ENCODE results near the gene RFT1. TPM values are rescaled to one million over a fixed set of nuclear protein-coding genes. Genes with fewer than 3 reads are reported as not detected.
"Not testable (repeated sequence)": the region's sequence is repeated elsewhere in the genome, so short reads cannot be mapped to it uniquely, and the experiment has no call there.

RFT1 gene
- total RNA-seq, 1 donor from 2014 or later, result 15.8 TPM

GRCh38 chr3:53163444-53164387 is 33.5 kb upstream of the RFT1 start:
- ATAC-seq, result no peak

- ATAC-seq, result peak; percentile 25
These were observed 32.6 kb upstream of the RFT1 start for GRCh38 chr3:53162672-53163443.

GRCh38 chr3:53161820-53162671 is 31.8 kb upstream of the RFT1 start:
- ATAC-seq, result peak; percentile 41

GRCh38 chr3:53161450-53161819 is 31.2 kb upstream of the RFT1 start:
- no peak for ATAC-seq

GRCh38 chr3:53160660-53161449 is 30.6 kb upstream of the RFT1 start, which contains the start of gene PRKCD:
Gene PRKCD, plus strand, starts transcription at chr3:53161209. Its CDS starts 17,214 bp downstream, at chr3:53178423.
- peak; percentile 76 for ATAC-seq

GRCh38 chr3:53160061-53160659 is 29.9 kb upstream of the RFT1 start:
- no peak for ATAC-seq

- ATAC-seq, result no peak
These were observed 29.2 kb upstream of the RFT1 start for GRCh38 chr3:53159156-53160060.

GRCh38 chr3:53158765-53159155 is 28.5 kb upstream of the RFT1 start:
- no peak for ATAC-seq

GRCh38 chr3:53157974-53158580 is 27.8 kb upstream of the RFT1 start:
- ATAC-seq, result no peak

- no peak for ATAC-seq
These were observed 26.2 kb upstream of the RFT1 start for GRCh38 chr3:53156368-53156834.

GRCh38 chr3:53155760-53156159 is 25.5 kb upstream of the RFT1 start:
- peak; percentile 82 for ATAC-seq

GRCh38 chr3:53154881-53155285 is 24.6 kb upstream of the RFT1 start:
- no peak for ATAC-seq

GRCh38 chr3:53153980-53154379 is 23.7 kb upstream of the RFT1 start:
- ATAC-seq, result no peak

GRCh38 chr3:53153264-53153823 is 23.1 kb upstream of the RFT1 start:
- ATAC-seq, result no peak

GRCh38 chr3:53151870-53152660 is 21.8 kb upstream of the RFT1 start:
- no peak for ATAC-seq

GRCh38 chr3:53151465-53151864 is 21.2 kb upstream of the RFT1 start:
- ATAC-seq, result no peak

GRCh38 chr3:53151086-53151438 is 20.8 kb upstream of the RFT1 start:
- ATAC-seq, result not testable (repeated sequence)
